Omental fat pad (tissue), 4 donors: Measurements from ENCODE around the gene SMOC2. TPM values are rescaled to one million over a fixed set of nuclear protein-coding genes. Genes with fewer than 3 reads are reported as not detected.

Experiments used
- ATAC-seq: fragments of 150-250 bp; one replicate; pipeline ENCODE4 v1.9.1; 2016; ENCODE audit warnings: mild to moderate bottlenecking, moderate library complexity; ENCODE audit not compliant: low FRiP score
- DNase-seq: peaks from one replicate; pipeline ENCODE4 v3.0.0-alpha.2; 2019; ENCODE audit warnings: low spot score
- total RNA-seq, 4 donors: library from RNA; depleted of rRNA; stranded (reverse); fragments of >200 nt; gene quantifications; one replicate each; pipeline ENCODE4 v1.1.0, GENCODE V29; 2016
- TF ChIP-seq, protein P1 (sequence below), 3 donors: fragments of 450-650 bp; IDR thresholded peaks; one replicate each; pipeline ENCODE4 v1.5.1; 2016 to 2017; ENCODE audit warnings: antibody characterized with exemption in 3 of 3, mild to moderate bottlenecking in 3 of 3, moderate library complexity in 2 of 3

SMOC2 gene
- total RNA-seq, 4 donors from 2014 or later = 53.1 to 164 (median 102) TPM

DNA sequence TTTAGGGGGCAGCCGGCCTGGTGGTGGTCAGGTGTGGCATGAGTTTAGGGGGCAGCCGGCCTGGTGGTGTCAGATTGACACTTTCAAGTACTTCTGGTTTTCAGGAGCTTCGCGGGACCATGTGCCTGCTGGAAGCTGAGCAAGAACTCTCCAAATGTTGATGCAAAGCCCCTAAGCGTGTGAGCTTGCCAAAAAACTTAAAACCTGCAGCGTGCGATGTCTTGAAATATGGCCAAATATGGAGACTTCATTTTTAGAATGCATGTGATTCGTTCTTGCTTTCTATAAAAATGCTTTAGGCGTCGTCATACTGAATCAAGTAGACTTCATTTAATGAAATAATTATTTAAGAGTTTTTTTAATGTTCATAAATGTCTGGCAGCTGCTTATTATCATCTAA, 149.4 kb downstream of the SMOC2 start:
- DNase-seq (no peak), ATAC-seq (no peak)
- TF ChIP-seq, protein P1, sequence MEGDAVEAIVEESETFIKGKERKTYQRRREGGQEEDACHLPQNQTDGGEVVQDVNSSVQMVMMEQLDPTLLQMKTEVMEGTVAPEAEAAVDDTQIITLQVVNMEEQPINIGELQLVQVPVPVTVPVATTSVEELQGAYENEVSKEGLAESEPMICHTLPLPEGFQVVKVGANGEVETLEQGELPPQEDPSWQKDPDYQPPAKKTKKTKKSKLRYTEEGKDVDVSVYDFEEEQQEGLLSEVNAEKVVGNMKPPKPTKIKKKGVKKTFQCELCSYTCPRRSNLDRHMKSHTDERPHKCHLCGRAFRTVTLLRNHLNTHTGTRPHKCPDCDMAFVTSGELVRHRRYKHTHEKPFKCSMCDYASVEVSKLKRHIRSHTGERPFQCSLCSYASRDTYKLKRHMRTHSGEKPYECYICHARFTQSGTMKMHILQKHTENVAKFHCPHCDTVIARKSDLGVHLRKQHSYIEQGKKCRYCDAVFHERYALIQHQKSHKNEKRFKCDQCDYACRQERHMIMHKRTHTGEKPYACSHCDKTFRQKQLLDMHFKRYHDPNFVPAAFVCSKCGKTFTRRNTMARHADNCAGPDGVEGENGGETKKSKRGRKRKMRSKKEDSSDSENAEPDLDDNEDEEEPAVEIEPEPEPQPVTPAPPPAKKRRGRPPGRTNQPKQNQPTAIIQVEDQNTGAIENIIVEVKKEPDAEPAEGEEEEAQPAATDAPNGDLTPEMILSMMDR (IDR thresholded peaks at IDR 0.05) = no peak

DNA sequence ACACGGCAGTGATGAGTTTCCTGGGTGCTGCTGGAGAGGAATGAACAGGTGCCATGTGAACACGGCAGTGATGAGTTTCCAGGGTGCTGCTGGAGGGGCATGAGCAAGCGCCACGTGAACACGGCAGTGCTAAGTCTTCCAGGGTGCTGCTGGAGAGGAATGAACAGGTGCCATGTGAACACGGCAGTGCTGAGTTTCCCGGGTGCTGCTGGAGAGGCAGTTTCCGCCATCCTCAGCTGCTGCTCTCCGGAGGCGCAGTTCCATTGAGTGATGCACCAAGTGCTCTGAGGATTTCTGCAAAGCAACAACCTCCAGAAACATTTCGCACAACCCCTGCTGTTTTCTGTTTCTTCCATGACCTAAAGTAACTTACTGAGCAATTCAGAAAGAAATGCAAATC, 155.4 kb downstream of the SMOC2 start:
- ATAC-seq = no peak
- DNase-seq = no peak
- TF ChIP-seq, protein P1 (IDR thresholded peaks at IDR 0.05) = no peak

DNA sequence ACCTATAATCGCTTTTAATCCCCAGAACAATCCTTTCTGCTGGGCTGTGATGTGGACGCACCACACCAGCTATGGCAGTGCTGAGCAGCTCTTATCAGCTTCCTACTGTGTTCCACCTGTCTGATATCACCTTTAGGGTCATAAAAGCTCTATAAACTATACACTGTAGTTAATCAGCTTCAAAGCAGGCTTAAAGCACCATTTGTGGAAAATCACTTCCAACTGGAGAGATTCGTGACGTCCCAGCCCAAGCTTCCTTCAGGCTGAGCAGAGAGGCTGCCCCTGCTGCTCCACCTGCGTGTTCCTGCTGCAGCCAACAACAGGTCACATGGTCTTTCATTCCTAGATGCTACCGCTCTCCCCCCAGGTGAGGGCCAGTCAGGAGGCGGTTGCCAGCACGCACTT, 156.5 kb downstream of the SMOC2 start:
- ATAC-seq (no peak), DNase-seq (no peak)
- TF ChIP-seq, protein P1 (IDR thresholded peaks at IDR 0.05) = no peak

DNA sequence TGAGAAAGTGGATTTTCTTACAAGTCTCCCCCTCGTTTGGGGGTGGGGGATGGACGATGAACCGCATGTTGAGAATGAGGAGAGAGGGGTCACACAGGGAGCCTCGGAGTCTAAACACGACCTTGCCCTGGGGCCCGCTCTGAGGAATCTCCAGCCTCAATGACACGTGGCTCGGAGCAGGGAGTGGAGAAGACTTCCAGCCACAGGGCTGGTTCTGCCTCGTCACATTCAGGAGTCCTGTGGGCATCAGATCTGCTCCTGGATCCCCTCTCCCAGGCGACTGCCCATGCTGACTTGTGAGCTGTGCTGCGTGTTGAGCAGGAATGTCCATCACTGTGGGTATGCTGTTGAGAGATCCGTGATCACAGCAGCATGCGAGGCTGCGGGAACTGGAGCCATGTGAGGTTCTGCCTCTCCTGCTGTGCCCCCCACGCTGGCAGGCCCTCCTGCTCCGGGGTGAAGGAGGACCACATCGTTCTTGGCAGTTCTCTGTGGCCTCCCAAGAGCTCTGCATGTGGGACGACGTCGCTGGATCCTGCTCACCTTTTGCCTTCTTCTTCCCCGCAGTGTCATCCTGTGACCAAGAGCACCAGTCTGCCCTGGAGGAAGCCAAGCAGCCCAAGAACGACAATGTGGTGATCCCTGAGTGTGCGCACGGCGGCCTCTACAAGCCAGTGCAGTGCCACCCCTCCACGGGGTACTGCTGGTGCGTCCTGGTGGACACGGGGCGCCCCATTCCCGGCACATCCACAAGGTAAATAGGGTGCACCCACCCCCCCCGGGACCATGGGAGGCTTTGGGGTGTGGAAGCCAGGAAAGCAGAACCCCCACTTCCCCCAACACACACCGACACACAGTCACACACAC, 157.5 kb downstream of the SMOC2 start:
- no peak for ATAC-seq
- TF ChIP-seq, protein P1 (IDR thresholded peaks at IDR 0.05) = no peak
- DNase-seq = no peak

DNA sequence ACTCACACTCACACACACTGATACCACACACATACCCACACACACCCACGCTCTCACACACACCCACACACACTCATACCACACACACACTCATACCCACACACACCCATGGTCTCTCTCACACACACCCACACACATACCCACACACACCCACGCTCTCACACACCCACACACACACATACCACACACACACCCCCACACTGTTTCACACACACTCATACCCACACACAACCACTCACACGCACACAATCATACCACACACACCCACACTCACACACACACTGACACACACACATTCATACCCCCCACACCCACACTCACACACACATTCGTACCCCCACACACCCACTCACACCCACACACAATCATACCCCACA, 158.1 kb downstream of the SMOC2 start:
- TF ChIP-seq, protein P1 (IDR thresholded peaks at IDR 0.05) = no peak
- DNase-seq (no peak), ATAC-seq (no peak)

DNA sequence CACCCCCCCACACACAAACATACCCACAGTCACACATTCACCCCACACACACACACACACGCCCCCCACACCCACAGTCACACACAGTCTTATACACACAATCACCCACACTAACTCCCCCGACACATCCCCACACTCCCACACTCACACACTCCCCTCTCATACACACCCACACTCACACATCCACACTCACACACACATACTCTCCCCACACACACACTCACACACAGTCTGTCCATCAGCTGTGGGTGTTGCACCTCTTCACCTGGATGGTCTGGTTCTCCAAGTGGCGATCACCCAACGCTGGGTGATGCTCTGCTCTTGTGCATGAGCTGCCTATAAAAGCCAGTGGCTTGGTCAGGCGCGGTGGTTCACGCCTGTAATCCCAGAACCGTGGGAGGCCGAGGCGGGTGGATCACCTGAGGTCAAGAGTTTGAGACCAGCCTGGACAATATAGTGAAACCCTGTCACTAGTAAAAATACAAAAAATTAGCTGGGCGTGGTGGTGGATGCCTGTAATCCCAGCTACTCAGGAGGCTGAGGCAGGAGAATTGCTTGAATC, 158.9 kb downstream of the SMOC2 start:
- TF ChIP-seq, protein P1 (IDR thresholded peaks at IDR 0.05) = no peak
- no peak for DNase-seq
- ATAC-seq = no peak

DNA sequence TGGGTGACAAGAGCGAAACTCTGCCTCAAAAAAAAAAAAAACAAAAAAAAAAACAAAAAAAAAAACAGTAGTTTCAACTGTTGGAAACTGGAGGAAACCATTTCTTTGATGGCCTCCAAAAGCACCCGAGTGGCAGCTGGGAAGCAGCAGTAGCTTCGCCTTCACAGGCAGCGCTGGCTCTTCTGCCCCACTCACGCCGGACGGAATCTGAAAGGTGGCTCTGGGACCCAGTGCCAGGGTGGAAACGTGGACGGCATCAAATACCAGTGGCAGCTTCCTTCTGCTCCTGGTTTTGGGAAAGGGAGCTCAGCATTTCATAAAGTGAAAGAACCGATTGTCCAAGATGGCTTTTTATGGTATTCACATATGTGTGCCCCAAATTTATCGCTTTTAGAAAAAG, 159.4 kb downstream of the SMOC2 start:
- no peak for ATAC-seq
- TF ChIP-seq, protein P1 (IDR thresholded peaks at IDR 0.05) = no peak
- no peak for DNase-seq
